Endothelial cell of umbilical vein (primary cell): ENCODE data around the gene STK32C. TPM values are rescaled to one million over a fixed set of nuclear protein-coding genes. Genes with fewer than 3 reads are reported as not detected.

ENCODE experiments used
- BruUV-seq: library from RNA; stranded (reverse); fragments of 400-500 nt; replicated peaks from 2 replicates; lab custom pipeline; 2021; lab: Mats Ljungman, UMichigan
- CTCF ChIA-PET: fragments of 300-600, 350-600 bp; sonication (Branson Sonifier 250); formaldehyde crosslinking; loops from one replicate; lab custom pipeline; 2021; ENCODE audit warnings: antibody characterized with exemption, inconsistent platforms; lab: Charles Lee
- POLR2A ChIA-PET: fragments of 300-600, 350-600 bp; sonication (Branson Sonifier 250); formaldehyde crosslinking; loops from one replicate; lab custom pipeline; 2021; ENCODE audit warnings: antibody characterized with exemption, inconsistent platforms; lab: Charles Lee
- DNase-seq: peaks from one replicate; pipeline ENCODE4 v3.0.0-alpha.2; 2011; ENCODE audit warnings: low read depth, low spot score
- FAIRE-seq: peaks from 2 replicates; lab custom pipeline; 2011; peaks lifted over from hg19 to GRCh38; lab: Jason Lieb, UNC
- H2AFZ ChIP-seq: 2 replicates; pipeline ENCODE4 v1.6.0; 2012; ENCODE audit warnings: low read depth, low read length, control low read depth, inconsistent platforms
- H3K27ac ChIP-seq: 2 replicates; pipeline ENCODE4 v1.5.1; 2011; ENCODE audit warnings: low read depth, mild to moderate bottlenecking, control low read depth, low read length, moderate library complexity; ENCODE audit not compliant: insufficient read depth
- H3K27me3 ChIP-seq, 2 experiments: 2 replicates each; pipeline versions ENCODE4 v1.6.0 to v1.6.1; 2011; ENCODE audit warnings: low read length in 2 of 2, mixed read lengths in 1 of 2; ENCODE audit not compliant: control insufficient read depth in 2 of 2, insufficient read depth in 2 of 2
- H3K36me3 ChIP-seq, 2 experiments: 2 replicates in 1 of 2; 3 replicates in 1 of 2; pipeline ENCODE4 v1.5.1; 2011; ENCODE audit warnings: low read length in 2 of 2, mild to moderate bottlenecking in 1 of 2, moderate library complexity in 1 of 2; ENCODE audit not compliant: control insufficient read depth in 2 of 2, insufficient read depth in 2 of 2; ENCODE audit errors: extremely low read depth in 1 of 2
- H3K4me1 ChIP-seq: 3 replicates; pipeline ENCODE4 v1.5.1; 2011; ENCODE audit warnings: mild to moderate bottlenecking, low read length; ENCODE audit not compliant: control insufficient read depth, insufficient read depth; ENCODE audit errors: extremely low read depth
- H3K4me2 ChIP-seq: 2 replicates; pipeline ENCODE4 v1.6.1; 2011; ENCODE audit warnings: low read length, control low read depth, mixed read lengths; ENCODE audit not compliant: insufficient read depth
- H3K4me3 ChIP-seq, 3 experiments: fragments of 200-600 bp in 1 of 3; sonication (generic), shearing (Covaris generic) in 1 of 3; replicated peaks in 1 of 3; 2 replicates each; pipeline ENCODE4 v1.5.1; 2011 to 2016; ENCODE audit warnings: control low read depth in 3 of 3, low read length in 3 of 3, mild to moderate bottlenecking in 2 of 3, inconsistent platforms in 1 of 3, low read depth in 1 of 3, moderate library complexity in 1 of 3; ENCODE audit not compliant: insufficient read depth in 1 of 3
- H3K79me2 ChIP-seq: 2 replicates; pipeline ENCODE4 v1.6.0; 2012; ENCODE audit warnings: low read length, inconsistent platforms; ENCODE audit not compliant: control insufficient read depth, insufficient read depth
- H3K9ac ChIP-seq: replicated peaks from 2 replicates; pipeline ENCODE3; 2011; ENCODE audit warnings: low read length, control low read depth; ENCODE audit not compliant: insufficient read depth; ENCODE audit errors: extremely low read depth
- H3K9me1 ChIP-seq: replicated peaks from 3 replicates; pipeline ENCODE4 v1.6.0; 2011; ENCODE audit warnings: mild to moderate bottlenecking, low read length; ENCODE audit not compliant: control insufficient read depth, insufficient read depth; ENCODE audit errors: extremely low read depth
- H3K9me3 ChIP-seq: replicated peaks from 2 replicates; pipeline ENCODE4 v1.5.1; 2012; ENCODE audit warnings: low read length, inconsistent platforms; ENCODE audit not compliant: control insufficient read depth, insufficient read depth
- H4K20me1 ChIP-seq: replicated peaks from 2 replicates; pipeline ENCODE3; 2011; ENCODE audit warnings: mild to moderate bottlenecking, low read length; ENCODE audit not compliant: control insufficient read depth, insufficient read depth; ENCODE audit errors: extremely low read depth
- EZH2 ChIP-seq: IDR thresholded peaks from 2 replicates; pipeline ENCODE4 v1.6.1; 2012; ENCODE audit warnings: borderline replicate concordance, low read depth, mild to moderate bottlenecking, moderate library complexity, low read length, inconsistent platforms; ENCODE audit not compliant: severe bottlenecking
- FOS ChIP-seq: IDR thresholded peaks from 2 replicates; pipeline ENCODE4 v1.6.1; 2011; ENCODE audit warnings: mild to moderate bottlenecking, low read length, moderate library complexity, borderline replicate concordance; ENCODE audit not compliant: insufficient read depth
- GATA2 ChIP-seq: IDR thresholded peaks from 2 replicates; pipeline ENCODE4 v1.7.0; 2011; ENCODE audit warnings: low read depth, mild to moderate bottlenecking, moderate library complexity, mixed read lengths, low read length; ENCODE audit not compliant: insufficient read length, insufficient read depth
- JUN ChIP-seq: IDR thresholded peaks from 2 replicates; pipeline ENCODE4 v1.6.1; 2011; ENCODE audit warnings: borderline replicate concordance, low read depth; ENCODE audit not compliant: insufficient read length, insufficient read depth
- MYC ChIP-seq: IDR thresholded peaks from one replicate; pipeline ENCODE4 v1.6.1; 2011; ENCODE audit warnings: mild to moderate bottlenecking, low read depth, low read length
- POLR2A ChIP-seq: IDR thresholded peaks from 2 replicates; pipeline ENCODE4 v1.6.1; 2012; ENCODE audit warnings: low read depth, mild to moderate bottlenecking, control low read depth, low read length
- POLR2AphosphoS5 ChIP-seq: IDR thresholded peaks from 2 replicates; pipeline ENCODE4 v1.6.1; 2012; ENCODE audit warnings: low read depth, mild to moderate bottlenecking, control low read depth, low read length, moderate library complexity; ENCODE audit not compliant: insufficient read depth
- dilution Hi-C: fragments of 300-500 bp; cut with MboI; formaldehyde crosslinking; loops from one replicate; pipeline ENCODE4 v1.15.0; 2019; ENCODE audit warnings: low sequenced_read_pairs; ENCODE audit not compliant: extremely low pct_ligation_motif_present
- intact Hi-C: fragments of 100-400 bp; cut with micrococcal nuclease; formaldehyde crosslinking; loops from one replicate; pipeline ENCODE4 v1.10.0; 2022
- polyA plus RNA-seq, 4 experiments: library from polyadenylated mRNA; depleted of rRNA in 3 of 4; stranded (reverse) in 3 of 4; unstranded in 1 of 4; fragments of >200 nt; gene quantifications; 2 replicates each; pipeline versions ENCODE4 v1.2.1 to v1.2.3, GENCODE V29; 2011 to 2012; ENCODE audit warnings: missing spikeins in 1 of 4
- total RNA-seq: library from RNA; stranded (reverse); gene quantifications from 2 replicates; pipeline ENCODE4 v1.2.3, GENCODE V29; 2021
- TF ChIP-seq, protein P1 (sequence below), 2 donors: IDR thresholded peaks; 1 replicate in 1 of 2; 2 replicates in 1 of 2; pipeline ENCODE4 v1.5.1; 2011; ENCODE audit warnings: low read length in 2 of 2, mild to moderate bottlenecking in 2 of 2, moderate library complexity in 2 of 2, control low read depth in 1 of 2, inconsistent platforms in 1 of 2, low read depth in 1 of 2; ENCODE audit not compliant: insufficient read depth in 1 of 2; ENCODE audit errors: extremely low read depth in 1 of 2
- TF ChIP-seq, protein P2 (sequence below): IDR thresholded peaks from 2 replicates; pipeline ENCODE4 v1.6.1; 2011; ENCODE audit not compliant: insufficient read depth, insufficient read length

Gene STK32C
- total and polyA plus RNA-seq, 2 donors (not counting 3 experiments of a cell fraction or from before 2014, with no cell fraction given) = 5.4 to 14.1 TPM

DNA sequence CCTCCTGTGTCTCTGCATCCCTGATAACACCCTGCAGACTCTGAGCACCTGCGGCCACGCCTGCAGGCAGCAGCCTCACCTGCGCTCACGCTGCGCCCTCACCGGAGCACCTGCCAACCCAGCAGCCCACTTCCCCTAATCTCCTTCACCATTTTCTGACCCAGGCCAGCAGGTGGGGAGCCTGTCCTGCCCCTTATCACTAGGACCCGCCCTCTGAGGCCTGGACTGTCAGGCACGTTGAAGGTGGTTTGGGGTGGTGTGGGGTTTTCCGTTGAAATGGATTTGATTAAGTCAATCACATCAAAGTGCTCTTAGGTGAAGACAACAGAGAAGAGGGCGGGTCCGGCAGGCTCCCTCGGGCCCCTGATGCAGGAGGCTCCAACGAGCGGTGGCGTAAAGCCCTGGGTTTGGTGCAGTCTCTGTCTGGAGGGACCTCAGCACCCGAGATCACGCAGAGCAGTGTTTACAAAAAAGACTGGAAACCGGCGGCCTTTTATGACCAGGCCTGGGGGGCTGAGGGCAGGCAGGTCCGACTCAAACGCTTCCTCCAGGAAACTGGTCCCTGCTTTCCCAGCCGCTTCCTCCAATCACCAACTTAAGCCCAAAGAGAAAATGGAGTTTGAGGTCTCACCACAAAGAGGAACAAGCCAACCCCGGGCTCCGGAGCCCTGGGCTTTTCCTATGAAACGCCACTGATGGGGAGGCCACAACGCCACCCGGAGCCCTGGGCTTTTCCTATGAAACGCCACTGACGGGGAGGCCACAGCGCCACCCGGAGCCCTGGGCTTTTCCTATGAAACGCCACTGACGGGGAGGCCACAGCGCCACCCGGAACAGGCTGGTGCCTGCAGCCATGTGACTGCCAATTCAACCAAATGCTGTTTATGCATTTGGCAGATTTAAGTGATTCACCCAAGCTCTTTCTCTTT is 75.5 kb downstream of the STK32C start:
- no peak for FAIRE-seq
- dilution Hi-C loops = no loop called here

More for the DNA sequence above, 75.5 kb downstream of the STK32C start:
- Histone ChIP-seq H3K4me2 (no peak overlapping the region), H3K9me1 (no peaks in the 10 kb centered on the region), H4K20me1 (no peaks in the 10 kb centered on the region), H3K9me3 (no peaks in the 10 kb centered on the region), H3K27ac (no peak overlapping the region), H3K79me2 (no peaks in the 10 kb centered on the region), H3K9ac (no peak overlapping the region), H2AFZ (no peak overlapping the region), H3K27me3 (no peaks in the 10 kb centered on the region), H3K4me3 (no peak overlapping the region), H3K4me1 (no peaks in the 10 kb centered on the region), H3K36me3 (no peaks in the 10 kb centered on the region)
- POLR2A ChIA-PET = no interaction called here
- TF ChIP-seq POLR2AphosphoS5 (no peak), EZH2 (no peak), FOS (no peak), POLR2A (no peak), MYC (no peak), JUN (no peak), GATA2 (no peak)
- TF ChIP-seq, protein P1, sequence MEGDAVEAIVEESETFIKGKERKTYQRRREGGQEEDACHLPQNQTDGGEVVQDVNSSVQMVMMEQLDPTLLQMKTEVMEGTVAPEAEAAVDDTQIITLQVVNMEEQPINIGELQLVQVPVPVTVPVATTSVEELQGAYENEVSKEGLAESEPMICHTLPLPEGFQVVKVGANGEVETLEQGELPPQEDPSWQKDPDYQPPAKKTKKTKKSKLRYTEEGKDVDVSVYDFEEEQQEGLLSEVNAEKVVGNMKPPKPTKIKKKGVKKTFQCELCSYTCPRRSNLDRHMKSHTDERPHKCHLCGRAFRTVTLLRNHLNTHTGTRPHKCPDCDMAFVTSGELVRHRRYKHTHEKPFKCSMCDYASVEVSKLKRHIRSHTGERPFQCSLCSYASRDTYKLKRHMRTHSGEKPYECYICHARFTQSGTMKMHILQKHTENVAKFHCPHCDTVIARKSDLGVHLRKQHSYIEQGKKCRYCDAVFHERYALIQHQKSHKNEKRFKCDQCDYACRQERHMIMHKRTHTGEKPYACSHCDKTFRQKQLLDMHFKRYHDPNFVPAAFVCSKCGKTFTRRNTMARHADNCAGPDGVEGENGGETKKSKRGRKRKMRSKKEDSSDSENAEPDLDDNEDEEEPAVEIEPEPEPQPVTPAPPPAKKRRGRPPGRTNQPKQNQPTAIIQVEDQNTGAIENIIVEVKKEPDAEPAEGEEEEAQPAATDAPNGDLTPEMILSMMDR (IDR thresholded peaks at IDR 0.05; ENCODE audit: extremely low read depth in 1 of 2, insufficient read depth in 1 of 2, low read depth in 1 of 2, low read length in 2 of 2) = no peak
- TF ChIP-seq, protein P2, sequence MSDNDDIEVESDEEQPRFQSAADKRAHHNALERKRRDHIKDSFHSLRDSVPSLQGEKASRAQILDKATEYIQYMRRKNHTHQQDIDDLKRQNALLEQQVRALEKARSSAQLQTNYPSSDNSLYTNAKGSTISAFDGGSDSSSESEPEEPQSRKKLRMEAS = no peak
- DNase-seq = no peak
- intact Hi-C loops = no loop called here
- CTCF ChIA-PET = no interaction called here
- BruUV-seq = no TSS peak
